K562 (cell line): ENCODE data around the gene TMEM72. TPM values are rescaled to one million over a fixed set of nuclear protein-coding genes. Genes with fewer than 3 reads are reported as not detected.

ENCODE experiments used
- ATAC-seq: fragments of 200-7000 bp; cut with Tn5 transposase; 3 replicates; pipeline ENCODE4 v1.9.1; 2020; ENCODE audit warnings: moderate library complexity
- BruUV-seq: library from RNA; stranded (reverse); fragments of 400-500 nt; replicated peaks from 2 replicates; lab custom pipeline; 2021; lab: Mats Ljungman, UMichigan
- CTCF ChIA-PET: fragments of 300-600 bp; formaldehyde crosslinking; extraction: SDS; loops from one replicate; lab custom pipeline; 2021; ENCODE audit warnings: low intra/inter-chr PET ratio; lab: Yijun Ruan, JAX
- POLR2A ChIA-PET: fragments of 300-600, 350-650 bp; sonication (Branson Sonifier 250); formaldehyde crosslinking; extraction: SDS; loops from one replicate; lab custom pipeline; 2021; ENCODE audit warnings: antibody characterized with exemption, inconsistent platforms; lab: Yijun Ruan, JAX
- DNase-seq, 4 experiments: peaks; one replicate each; pipeline versions ENCODE4 v3.0.0 to v3.0.0-alpha.2; 2011 to 2018; ENCODE audit warnings: low spot score in 3 of 4, mixed read lengths in 3 of 4; ENCODE audit errors: extremely low read depth in 1 of 4
- FAIRE-seq: peaks from 2 replicates; lab custom pipeline; 2011; peaks lifted over from hg19 to GRCh38; lab: Jason Lieb, UNC
- H2AFZ ChIP-seq: 2 replicates; pipeline ENCODE4 v1.6.0; 2011; ENCODE audit warnings: low read depth, low read length, control low read depth, inconsistent platforms
- H3K27ac ChIP-seq: fragments of 200-600 bp; 3 replicates; pipeline ENCODE4 v1.8.0; 2011; ENCODE audit warnings: low read depth, mild to moderate bottlenecking, control low read depth, inconsistent platforms, low read length, moderate library complexity, mixed read lengths; ENCODE audit errors: extremely low read depth
- H3K27me3 ChIP-seq, 2 experiments: fragments of 300-600 bp in 1 of 2; 2 replicates in 1 of 2; 3 replicates in 1 of 2; pipeline versions ENCODE4 v1.6.0 to v1.8.0; 2011; ENCODE audit warnings: inconsistent platforms in 2 of 2, low read length in 2 of 2, mild to moderate bottlenecking in 1 of 2, mixed read lengths in 1 of 2, moderate library complexity in 1 of 2; ENCODE audit not compliant: control insufficient read depth in 2 of 2, insufficient read depth in 2 of 2
- H3K36me3 ChIP-seq: fragments of 300-600 bp; 3 replicates; pipeline ENCODE4 v1.8.0; 2011; ENCODE audit warnings: mild to moderate bottlenecking, low read length, inconsistent platforms; ENCODE audit not compliant: control insufficient read depth, insufficient read depth
- H3K4me1 ChIP-seq, 2 experiments: fragments of 200-600 bp in 1 of 2; replicated peaks in 1 of 2; 2 replicates in 1 of 2; 3 replicates in 1 of 2; pipeline versions ENCODE4 v1.5.1 to v1.8.0; 2011; ENCODE audit warnings: inconsistent platforms in 2 of 2, low read length in 2 of 2, mild to moderate bottlenecking in 1 of 2, mixed read lengths in 1 of 2, moderate library complexity in 1 of 2; ENCODE audit not compliant: control insufficient read depth in 2 of 2, insufficient read depth in 2 of 2
- H3K4me2 ChIP-seq: 2 replicates; pipeline ENCODE4 v1.6.1; 2011; ENCODE audit warnings: low read length, control low read depth, inconsistent platforms, mixed read lengths; ENCODE audit not compliant: insufficient read depth
- H3K4me3 ChIP-seq: fragments of 200-600 bp; sonication (generic), shearing (Covaris generic); 2 replicates; pipeline ENCODE4 v1.5.1; 2016; ENCODE audit warnings: control low read depth, inconsistent platforms
- H3K79me2 ChIP-seq: fragments of 200-600 bp; 3 replicates; pipeline ENCODE4 v1.8.0; 2011; ENCODE audit warnings: low read length, inconsistent platforms; ENCODE audit not compliant: control insufficient read depth, insufficient read depth
- H3K9ac ChIP-seq, 2 experiments: 2 replicates each; pipeline versions ENCODE4 v1.6.0 to v1.6.1; 2011; ENCODE audit warnings: low read depth in 2 of 2, low read length in 2 of 2, control low read depth in 1 of 2, inconsistent platforms in 1 of 2, mild to moderate bottlenecking in 1 of 2, mixed read lengths in 1 of 2; ENCODE audit not compliant: insufficient read depth in 1 of 2
- H3K9me1 ChIP-seq: one replicate; pipeline ENCODE4 v1.6.0; 2011; ENCODE audit warnings: inconsistent platforms, mild to moderate bottlenecking, low read length, moderate library complexity; ENCODE audit not compliant: control insufficient read depth, insufficient read depth
- H3K9me3 ChIP-seq: replicated peaks from 2 replicates; pipeline ENCODE4 v1.5.1; 2011; ENCODE audit warnings: low read depth, low read length, inconsistent platforms; ENCODE audit not compliant: control insufficient read depth, insufficient read depth
- H4K20me1 ChIP-seq: replicated peaks from 2 replicates; pipeline ENCODE4 v1.6.1; 2011; ENCODE audit warnings: low read length, inconsistent platforms, mixed read lengths; ENCODE audit not compliant: control insufficient read depth, insufficient read depth
- KLF10 ChIP-seq: fragments of 250-450 bp; sonication (Bioruptor Pico); IDR thresholded peaks from 2 replicates; pipeline ENCODE4 v1.6.1; 2021; ENCODE audit warnings: matching md5 sums
- NCOA4 ChIP-seq: fragments of 450-650 bp; IDR thresholded peaks from 2 replicates; pipeline ENCODE4 v1.6.1; 2018; ENCODE audit warnings: mild to moderate bottlenecking; ENCODE audit not compliant: partially characterized antibody
- WGBS: fragments of 100-300 bp; shearing (Covaris generic); methylation state at CpG from one replicate; pipeline ENCODE4 v1.1.6; 2016; ENCODE audit warnings: low coverage, mixed read lengths; ENCODE audit not compliant: insufficient coverage; ENCODE audit errors: missing lambda C conversion rate; 5-methylcytosine and 5-hydroxymethylcytosine counted together
- in situ Hi-C: fragments of 300-500 bp; cut with MboI; formaldehyde crosslinking; loops from 4 replicates; pipeline ENCODE4 v1.15.0; 2018; ENCODE audit warnings: inconsistent platforms, mixed read lengths
- intact Hi-C: fragments of 100-400 bp; cut with micrococcal nuclease; formaldehyde crosslinking; loops from 2 replicates; pipeline ENCODE4 v1.14.2; 2022
- polyA plus RNA-seq, 8 experiments: library from polyadenylated mRNA; depleted of rRNA in 4 of 8; stranded (reverse) in 5 of 8; unstranded in 3 of 8; fragments of >200 nt; fragmentation: Nextera tagmentation in 2 of 8; fragmentation: Illumina TruSeq in 1 of 8; extraction: Ambion mirVana in 2 of 8; extraction: Trizol in 1 of 8; gene quantifications; 2 replicates each; pipeline versions ENCODE4 v1.2.1 to v1.2.3, GENCODE V29; 2011 to 2014; ENCODE audit warnings: inconsistent platforms in 1 of 8, missing spikeins in 1 of 8
- total RNA-seq, 7 experiments: library from RNA; depleted of rRNA in 6 of 7; stranded (reverse); fragments of >200 nt in 6 of 7; fragmentation: Illumina TruSeq in 2 of 7; extraction: Trizol in 2 of 7; gene quantifications; 2 replicates each; pipeline versions ENCODE4 v1.2.1 to v1.2.3, GENCODE V29; 2011 to 2021; ENCODE audit warnings: low replicate concordance in 1 of 7

Gene TMEM72
- total and polyA plus RNA-seq, 9 of the 15 experiments (the other 6 are each of a cell fraction or from before 2014, with no cell fraction given) = not detected

GRCh38 chr10:44931621-44932516 is 20.7 kb downstream of the TMEM72 start:
- WGBS = 5% methylated on average over 10 of the region's 10 CpGs
- Histone ChIP-seq H3K79me2 (no peaks in the 10 kb centered on the region), H3K4me1 (no peaks in the 10 kb centered on the region), H3K9me1 (no peaks in the 10 kb centered on the region), H4K20me1 (peaks cover 2% of the 10 kb centered on the region; the same call in 1 of the 2 replicates), H2AFZ (no peak overlapping the region), H3K27me3 (peaks cover 9 to 47% of the 10 kb centered on the region in 2 experiments; a peak in 4 of 5 replicates), H3K9ac (0 out of 4 replicates have a peak overlapping the region, but pooled peaks of 1 of the 2 experiments have one; percentile 14), H3K4me3 (no peak overlapping the region), H3K4me2 (no peak overlapping the region), H3K27ac (no peak overlapping the region), H3K9me3 (no peaks in the 10 kb centered on the region), H3K36me3 (no peaks in the 10 kb centered on the region)
- POLR2A ChIA-PET = interaction anchor here (0.8 to 1.2 kb wide), 3 partner anchors 32 to 64 kb away, joined by 3 to 4 read pairs (median 3); partner anchors contain the start of gene DEPP1
- TF ChIP-seq NCOA4 = no peak
- TF ChIP-seq KLF10 (CRISPR knock-in tag) = no peak
- no peak for FAIRE-seq
- no peak for ATAC-seq
- DNase-seq = no peak
- CTCF ChIA-PET = interaction anchor here (1.6 to 3.7 kb wide), 3 partner anchors 43 to 76 kb away, joined by 6 to 32 read pairs (median 25); no protein-coding TSS in a partner anchor
- in situ Hi-C loops (no loop called here), intact Hi-C loops (loop anchor here (1.0 kb wide), 2 partner anchors 43 to 58 kb away; no protein-coding TSS in a partner anchor)
- no TSS peak for BruUV-seq
